ENCODE results near the gene ARVCF. TPM values are rescaled to one million over a fixed set of nuclear protein-coding genes. Genes with fewer than 3 reads are reported as not detected.

The ARVCF gene
- total RNA-seq, 1 experiment from 2014 or later, result 15.6 TPM

DNA sequence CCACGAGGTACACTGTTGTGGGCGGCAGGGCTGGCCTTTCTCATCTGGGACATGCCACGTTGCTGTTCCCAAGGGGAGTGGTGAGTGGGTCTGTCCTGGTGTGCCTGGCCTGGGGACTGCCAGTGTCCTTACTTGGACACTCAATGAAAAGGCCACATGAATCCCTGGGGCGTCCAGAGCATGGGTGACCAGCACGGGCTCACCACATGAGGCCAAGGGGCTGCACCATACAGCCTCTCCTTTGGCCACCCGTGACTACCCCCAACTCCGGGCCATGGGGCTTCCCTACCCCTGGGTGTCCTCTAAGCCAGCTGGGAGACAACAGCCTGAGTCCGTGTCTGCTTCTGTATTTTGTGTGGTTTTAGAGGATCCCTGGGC lies 54.8 kb downstream of the ARVCF start:
- CTCF ChIA-PET, result no interaction called here
- Histone ChIP-seq H3K4me3 (no peak overlapping the region), H4K20me1 (ENCODE audit: insufficient read depth) (no peaks in the 10 kb centered on the region), H3K9me2 (ENCODE audit: insufficient read depth) (no peaks in the 10 kb centered on the region), H3K79me2 (ENCODE audit: low read depth) (peaks cover 15% of the 10 kb centered on the region; the same call in 1 of the 2 replicates), H3K4me1 (replicated peaks; ENCODE audit: insufficient read depth) (peaks cover 15% of the 10 kb centered on the region), H3K27ac (0 out of 2 replicates have a peak overlapping the region, but pooled peaks have one; percentile 9), H3K27me3 (ENCODE audit: insufficient read depth, low read depth) (no peaks in the 10 kb centered on the region), H3K36me3 (ENCODE audit: low read depth) (no peaks in the 10 kb centered on the region), H2AFZ (no peak overlapping the region), H3F3A (ENCODE audit: insufficient read depth, low read depth) (peaks cover 6% of the 10 kb centered on the region; the same call in 1 of the 2 replicates), H3K4me2 (peak overlapping the region; percentile 94; the same call in 1 of the 2 replicates), H3K9me3 (ENCODE audit: insufficient read depth, low read depth) (no peaks in the 10 kb centered on the region)
- no peak for TF ChIP-seq EZH2 (IDR thresholded peaks at IDR 0.05; ENCODE audit: low read depth)
- TF ChIP-seq, protein P1, sequence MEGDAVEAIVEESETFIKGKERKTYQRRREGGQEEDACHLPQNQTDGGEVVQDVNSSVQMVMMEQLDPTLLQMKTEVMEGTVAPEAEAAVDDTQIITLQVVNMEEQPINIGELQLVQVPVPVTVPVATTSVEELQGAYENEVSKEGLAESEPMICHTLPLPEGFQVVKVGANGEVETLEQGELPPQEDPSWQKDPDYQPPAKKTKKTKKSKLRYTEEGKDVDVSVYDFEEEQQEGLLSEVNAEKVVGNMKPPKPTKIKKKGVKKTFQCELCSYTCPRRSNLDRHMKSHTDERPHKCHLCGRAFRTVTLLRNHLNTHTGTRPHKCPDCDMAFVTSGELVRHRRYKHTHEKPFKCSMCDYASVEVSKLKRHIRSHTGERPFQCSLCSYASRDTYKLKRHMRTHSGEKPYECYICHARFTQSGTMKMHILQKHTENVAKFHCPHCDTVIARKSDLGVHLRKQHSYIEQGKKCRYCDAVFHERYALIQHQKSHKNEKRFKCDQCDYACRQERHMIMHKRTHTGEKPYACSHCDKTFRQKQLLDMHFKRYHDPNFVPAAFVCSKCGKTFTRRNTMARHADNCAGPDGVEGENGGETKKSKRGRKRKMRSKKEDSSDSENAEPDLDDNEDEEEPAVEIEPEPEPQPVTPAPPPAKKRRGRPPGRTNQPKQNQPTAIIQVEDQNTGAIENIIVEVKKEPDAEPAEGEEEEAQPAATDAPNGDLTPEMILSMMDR (conservative IDR thresholded peaks at IDR 0.05), result no peak
- intact Hi-C loops (cut with micrococcal nuclease; ENCODE audit: unreplicated experiment), result loop anchor here (2.0 to 10.0 kb wide), 2 partner anchors 155 to 323 kb away; partner anchors contain the start of genes RANBP1 and TRMT2A
- POLR2A ChIA-PET (ENCODE audit: unreplicated experiment), result no interaction called here
- no peak for DNase-seq
- no TSS peak for BruUV-seq (replicated peaks)

DNA sequence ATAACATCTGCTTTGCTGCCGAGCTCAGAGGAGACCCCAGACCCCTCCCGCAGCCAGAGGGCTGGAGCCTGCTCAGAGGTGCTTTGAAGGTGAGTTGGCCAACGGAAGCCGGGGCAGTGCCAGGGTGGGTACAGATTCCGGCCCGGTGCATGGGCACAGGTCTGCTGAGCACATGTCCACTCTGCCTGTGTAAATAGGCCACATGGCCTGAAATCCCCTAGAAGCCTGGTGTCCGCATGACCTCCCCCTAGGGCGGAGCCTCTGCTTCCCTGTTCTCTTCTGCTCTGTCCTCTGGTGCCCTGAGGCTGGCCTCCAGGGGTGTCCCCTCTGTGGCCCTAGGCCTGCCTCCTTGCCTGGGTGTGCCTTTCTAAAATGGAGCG lies 55.4 kb downstream of the ARVCF start:
- no peak for DNase-seq
- ChIA-PET POLR2A (ENCODE audit: unreplicated experiment) (interaction anchor here (0.6 kb wide), 1 partner anchor 107 kb away, joined by 3 read pairs; no protein-coding TSS in a partner anchor), CTCF (no interaction called here)
- Histone ChIP-seq H3F3A (ENCODE audit: insufficient read depth, low read depth) (peaks cover 6% of the 10 kb centered on the region; the same call in 1 of the 2 replicates), H3K4me1 (replicated peaks; ENCODE audit: insufficient read depth) (peaks cover 15% of the 10 kb centered on the region), H3K4me3 (no peak overlapping the region), H3K27me3 (ENCODE audit: insufficient read depth, low read depth) (no peaks in the 10 kb centered on the region), H3K27ac (no peak overlapping the region), H2AFZ (no peak overlapping the region), H3K9me3 (ENCODE audit: insufficient read depth, low read depth) (no peaks in the 10 kb centered on the region), H3K9me2 (ENCODE audit: insufficient read depth) (no peaks in the 10 kb centered on the region), H3K79me2 (ENCODE audit: low read depth) (peaks cover 15% of the 10 kb centered on the region; the same call in 1 of the 2 replicates), H3K4me2 (no peak overlapping the region), H4K20me1 (ENCODE audit: insufficient read depth) (no peaks in the 10 kb centered on the region), H3K36me3 (ENCODE audit: low read depth) (no peaks in the 10 kb centered on the region)
- BruUV-seq (replicated peaks), result no TSS peak
- TF ChIP-seq EZH2 (IDR thresholded peaks at IDR 0.05; ENCODE audit: low read depth), result no peak
- TF ChIP-seq, protein P1 (conservative IDR thresholded peaks at IDR 0.05), result no peak
- intact Hi-C loops (cut with micrococcal nuclease; ENCODE audit: unreplicated experiment), result loop anchor here (10.0 kb wide), 1 partner anchor 324 kb away; no protein-coding TSS in a partner anchor

DNA sequence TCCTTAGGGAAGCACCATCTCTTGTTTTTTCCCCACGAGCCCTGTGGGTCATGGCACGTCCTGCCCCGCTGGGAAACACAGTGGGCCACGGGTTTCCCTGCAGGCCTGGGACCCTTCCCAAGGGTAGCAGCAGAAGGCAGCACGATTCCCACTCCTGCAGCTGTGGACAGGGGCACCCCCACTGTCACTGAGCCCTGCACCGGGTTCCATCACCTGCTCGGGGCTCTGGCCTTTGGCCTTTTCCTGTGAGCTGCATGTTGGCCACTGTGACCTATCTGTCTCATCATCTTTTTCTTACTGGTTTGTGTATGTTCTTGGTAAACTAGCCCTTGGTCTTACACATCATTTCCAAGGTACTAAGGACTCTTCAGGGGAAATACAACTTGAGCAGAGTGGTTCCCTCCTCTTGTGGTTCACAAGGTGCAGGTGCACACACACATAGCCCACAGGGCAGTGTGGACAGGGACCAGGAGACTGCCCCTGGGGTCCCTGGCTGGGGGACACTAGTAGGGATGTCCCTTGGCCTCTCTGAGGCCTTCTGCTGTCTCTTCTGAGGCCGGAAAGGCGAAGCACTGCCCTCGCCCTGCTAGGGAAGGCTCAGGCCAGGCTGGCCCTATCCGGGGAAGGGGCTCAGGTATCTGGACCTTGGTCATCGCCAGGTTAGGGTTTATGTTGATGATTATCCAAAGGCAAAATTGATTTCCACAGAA lies 56.0 kb downstream of the ARVCF start:
- H3K79me2 ChIP-seq (ENCODE audit: low read depth), result peaks cover 15% of the 10 kb centered on the region; the same call in 1 of the 2 replicates
- H3K9me2 ChIP-seq (ENCODE audit: insufficient read depth), result no peaks in the 10 kb centered on the region
- no peak for TF ChIP-seq EZH2 (IDR thresholded peaks at IDR 0.05; ENCODE audit: low read depth)
- TF ChIP-seq, protein P1 (conservative IDR thresholded peaks at IDR 0.05), result no peak
- ChIA-PET CTCF (no interaction called here), POLR2A (ENCODE audit: unreplicated experiment) (interaction anchor here (0.6 kb wide), 1 partner anchor 107 kb away, joined by 3 read pairs; no protein-coding TSS in a partner anchor)
- BruUV-seq (replicated peaks), result no TSS peak
- peaks cover 6% of the 10 kb centered on the region; the same call in 1 of the 2 replicates for H3F3A ChIP-seq (ENCODE audit: insufficient read depth, low read depth)
- H3K4me1 ChIP-seq (replicated peaks; ENCODE audit: insufficient read depth), result peaks cover 15% of the 10 kb centered on the region
- intact Hi-C loops (cut with micrococcal nuclease; ENCODE audit: unreplicated experiment), result loop anchor here (10.0 kb wide), 1 partner anchor 324 kb away; no protein-coding TSS in a partner anchor
- H3K36me3 ChIP-seq (ENCODE audit: low read depth), result no peaks in the 10 kb centered on the region
- no peaks in the 10 kb centered on the region for H3K27me3 ChIP-seq (ENCODE audit: insufficient read depth, low read depth)
- no peak overlapping the region for H3K4me2 ChIP-seq
- no peaks in the 10 kb centered on the region for H3K9me3 ChIP-seq (ENCODE audit: insufficient read depth, low read depth)
- H2AFZ ChIP-seq, result no peak overlapping the region
- H3K27ac ChIP-seq, result no peak overlapping the region
- H3K4me3 ChIP-seq, result no peak overlapping the region
- no peak for DNase-seq
- H4K20me1 ChIP-seq (ENCODE audit: insufficient read depth), result no peaks in the 10 kb centered on the region
